HL-60 (cell line): ENCODE results near the gene CAMK2N1.

Experiments
- CTCF ChIP-seq: IDR thresholded peaks from one replicate; pipeline ENCODE4 v1.5.1; 2011; ENCODE audit warnings: low read length, control low read depth, inconsistent platforms; ENCODE audit not compliant: insufficient read depth
- REST ChIP-seq: IDR thresholded peaks from 2 replicates; pipeline ENCODE4 v1.6.1; 2012; ENCODE audit warnings: low read depth; ENCODE audit not compliant: insufficient replicate concordance

- TF ChIP-seq REST (no peak), CTCF (no peak)
Measured at GRCh38 chr1:20496241-20496661, 10.2 kb upstream of the CAMK2N1 start.
